HG03060 (cell line): ENCODE data around the gene CEACAM16.

ENCODE experiments used
- ATAC-seq: cut with Tn5 transposase; IDR thresholded peaks from one replicate; pipeline ENCODE4 v1.9.1; 2021; ENCODE audit warnings: low read depth, moderate number of reproducible peaks; ENCODE audit not compliant: unreplicated experiment

Gene CEACAM16

GRCh38 chr19:44723299-44723951 is 24.5 kb downstream of the CEACAM16 start:
- ATAC-seq: no peak

- ATAC-seq: no peak
These were observed 25.0 kb downstream of the CEACAM16 start for GRCh38 chr19:44723952-44724319.

GRCh38 chr19:44725251-44725650 is 26.3 kb downstream of the CEACAM16 start:
- no peak for ATAC-seq

GRCh38 chr19:44725684-44726083 is 26.7 kb downstream of the CEACAM16 start:
- no peak for ATAC-seq

GRCh38 chr19:44726465-44726864 is 27.5 kb downstream of the CEACAM16 start:
- ATAC-seq: no peak

- no peak for ATAC-seq
These were observed 29.2 kb downstream of the CEACAM16 start for GRCh38 chr19:44728178-44728577.

GRCh38 chr19:44729516-44730033 is 30.6 kb downstream of the CEACAM16 start:
- ATAC-seq: no peak

GRCh38 chr19:44731081-44731480 is 32.1 kb downstream of the CEACAM16 start:
- ATAC-seq: no peak

- no peak for ATAC-seq
These were observed 32.7 kb downstream of the CEACAM16 start for GRCh38 chr19:44731622-44732021.

- ATAC-seq: no peak
These were observed 33.5 kb downstream of the CEACAM16 start for GRCh38 chr19:44732235-44733014.

- ATAC-seq: no peak
These were observed 35.4 kb downstream of the CEACAM16 start for GRCh38 chr19:44734357-44734756.

GRCh38 chr19:44735011-44735410 is 36.1 kb downstream of the CEACAM16 start:
- ATAC-seq: no peak

GRCh38 chr19:44737238-44738071 is 38.5 kb downstream of the CEACAM16 start:
- no peak for ATAC-seq

GRCh38 chr19:44738136-44738535 is 39.2 kb downstream of the CEACAM16 start:
- no peak for ATAC-seq

- no peak for ATAC-seq
These were observed 39.9 kb downstream of the CEACAM16 start for GRCh38 chr19:44738603-44739558.

- no peak for ATAC-seq
These were observed 41.4 kb downstream of the CEACAM16 start for GRCh38 chr19:44740351-44740824.

- no peak for ATAC-seq
These were observed 42.3 kb downstream of the CEACAM16 start for GRCh38 chr19:44741258-44741731.

- no peak for ATAC-seq
These were observed 42.9 kb downstream of the CEACAM16 start for GRCh38 chr19:44741841-44742329.

- ATAC-seq: no peak
These were observed 43.5 kb downstream of the CEACAM16 start for GRCh38 chr19:44742330-44743061.
